Forelimb muscle (tissue), 1 donor: ENCODE results near the gene MAGEA9B. TPM values are rescaled to one million over a fixed set of nuclear protein-coding genes. Genes with fewer than 3 reads are reported as not detected.
"Not testable (repeated sequence)": the region's sequence is repeated elsewhere in the genome, so short reads cannot be mapped to it uniquely, and the experiment has no call there.

Experiments
- DNase-seq: peaks from one replicate; pipeline ENCODE4 v3.0.0-alpha.2; 2013; ENCODE audit warnings: low read depth
- polyA plus RNA-seq: library from polyadenylated mRNA; unstranded; fragments of 120-200 nt; gene quantifications from one replicate; pipeline ENCODE4 v1.2.1, GENCODE V29; 2013; ENCODE audit not compliant: insufficient read length

The MAGEA9B gene, protein sequence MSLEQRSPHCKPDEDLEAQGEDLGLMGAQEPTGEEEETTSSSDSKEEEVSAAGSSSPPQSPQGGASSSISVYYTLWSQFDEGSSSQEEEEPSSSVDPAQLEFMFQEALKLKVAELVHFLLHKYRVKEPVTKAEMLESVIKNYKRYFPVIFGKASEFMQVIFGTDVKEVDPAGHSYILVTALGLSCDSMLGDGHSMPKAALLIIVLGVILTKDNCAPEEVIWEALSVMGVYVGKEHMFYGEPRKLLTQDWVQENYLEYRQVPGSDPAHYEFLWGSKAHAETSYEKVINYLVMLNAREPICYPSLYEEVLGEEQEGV
- not detected for polyA plus RNA-seq

DNA sequence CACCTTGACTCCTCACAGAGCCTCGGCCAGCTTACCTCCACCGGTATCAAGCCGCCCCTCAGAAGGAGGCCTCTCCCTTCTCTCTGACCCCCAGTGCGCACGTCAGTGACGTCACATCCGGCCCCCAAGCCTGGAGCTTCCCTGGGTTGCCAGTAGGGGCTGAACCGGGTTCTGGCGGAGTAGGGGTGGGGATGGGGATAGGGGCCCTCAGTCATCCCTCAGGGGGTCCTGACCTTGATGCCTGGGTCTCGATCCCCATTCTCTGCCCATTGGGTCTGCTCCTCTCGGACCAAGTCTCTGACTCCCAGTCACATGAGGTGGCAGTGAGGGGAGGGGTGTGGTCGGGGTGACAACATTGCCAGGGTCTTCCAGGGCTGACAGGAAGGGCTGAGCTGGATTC is at the start of gene MAGEA9B:
Gene MAGEA9B, minus strand, starts transcription at position 101 of the 400 bp plus-strand sequence. CDS start 4,280 bp downstream, outside the sequence.
- not testable (repeated sequence) for DNase-seq

DNA sequence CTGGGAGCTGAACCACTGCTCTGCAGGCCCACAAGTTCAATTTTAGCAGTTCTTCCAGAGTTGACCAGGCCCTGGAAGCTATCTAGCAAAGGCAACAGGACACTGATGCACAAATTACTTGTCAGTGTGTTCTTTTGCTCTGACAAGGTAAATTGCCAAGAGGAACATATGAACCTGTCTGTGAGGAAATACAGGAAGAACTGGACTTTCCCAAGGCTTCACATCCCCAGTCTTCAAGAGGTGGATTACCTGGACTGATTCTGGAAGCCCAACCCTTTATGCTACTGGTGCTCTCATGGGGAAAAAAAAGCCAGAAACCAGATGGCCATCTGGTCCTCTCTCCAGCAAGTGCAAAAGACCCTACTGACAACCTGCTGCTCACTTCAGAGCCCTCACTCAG is 46.3 kb upstream of the MAGEA9B start:
- DNase-seq: no peak

DNA sequence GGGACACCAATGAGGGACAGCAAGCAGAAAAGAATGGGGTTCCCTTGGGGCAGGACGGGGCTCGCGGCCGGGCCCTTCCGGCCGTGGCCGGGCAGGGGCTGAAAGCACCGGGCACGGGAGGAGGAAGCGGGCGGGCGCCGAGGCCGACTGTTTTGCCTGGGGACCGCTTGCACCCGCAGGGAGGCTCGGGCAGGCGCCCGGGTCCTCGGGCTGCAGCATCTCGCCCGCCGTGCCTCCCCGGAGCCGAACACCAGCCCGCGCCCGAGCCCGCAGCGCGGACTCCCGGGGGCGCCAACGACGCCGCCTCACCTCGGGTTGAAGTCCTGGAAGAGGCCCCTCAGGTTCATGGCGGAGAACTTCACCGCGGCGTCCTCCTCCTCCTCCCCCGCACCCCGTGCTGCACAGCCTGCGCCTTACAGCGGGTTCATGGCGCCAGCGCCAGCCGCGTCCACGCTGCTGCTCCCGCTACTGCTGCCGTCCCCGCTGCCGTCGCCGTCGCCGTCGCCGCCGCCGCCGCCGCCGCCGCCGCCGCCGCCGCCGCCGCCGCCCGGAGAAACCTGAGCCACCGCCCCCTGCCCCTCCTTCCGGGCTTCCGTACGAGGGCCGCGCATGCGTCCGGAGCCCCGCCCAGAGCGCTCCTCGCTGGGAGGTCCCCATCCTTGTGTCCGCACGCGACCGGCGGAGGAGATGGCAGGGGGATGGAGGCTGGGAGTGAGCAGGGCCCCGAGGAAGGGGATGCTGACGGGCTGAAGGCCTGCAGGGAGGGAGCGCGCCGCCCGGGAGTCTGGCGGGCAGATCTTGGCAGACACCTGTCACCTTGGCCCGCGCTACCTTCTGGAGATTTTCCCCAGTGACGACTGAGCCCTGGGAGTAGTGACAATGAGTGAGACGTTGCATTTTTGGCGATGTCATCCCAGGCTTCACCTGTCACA is 44.2 kb upstream of the MAGEA9B start, which contains the start of gene TMEM185A:
Gene TMEM185A, minus strand, starts transcription at position 559 of the 932 bp plus-strand sequence. Its CDS starts 212 bp downstream, at position 347.
- DNase-seq: no peak

DNA sequence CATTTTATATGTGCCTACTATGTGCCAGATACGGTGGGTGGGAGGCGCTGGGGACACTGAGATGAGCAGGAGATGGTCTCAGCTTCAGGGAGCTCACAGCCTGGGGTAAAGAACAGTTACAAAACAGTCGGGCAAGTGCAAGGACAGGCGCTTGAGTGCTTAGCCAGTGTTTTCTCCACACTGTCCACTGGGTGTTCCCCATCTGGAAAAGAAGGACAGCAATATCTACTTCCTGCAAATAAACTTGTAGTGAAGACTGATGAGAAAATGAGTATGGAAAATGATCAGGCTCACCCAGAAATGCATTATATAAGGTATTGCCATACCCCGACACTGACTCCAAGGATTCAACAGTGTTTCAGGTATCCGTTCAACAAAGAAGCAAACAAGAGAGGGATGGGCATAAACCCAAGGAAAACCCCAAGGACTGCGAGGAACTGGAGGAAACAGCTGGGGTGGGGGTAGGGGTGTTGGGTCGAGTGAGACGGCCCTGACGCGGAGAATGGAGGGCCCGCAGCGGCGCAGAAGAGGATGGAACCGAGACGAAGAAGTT is 43.5 kb upstream of the MAGEA9B start:
- no peak for DNase-seq

DNA sequence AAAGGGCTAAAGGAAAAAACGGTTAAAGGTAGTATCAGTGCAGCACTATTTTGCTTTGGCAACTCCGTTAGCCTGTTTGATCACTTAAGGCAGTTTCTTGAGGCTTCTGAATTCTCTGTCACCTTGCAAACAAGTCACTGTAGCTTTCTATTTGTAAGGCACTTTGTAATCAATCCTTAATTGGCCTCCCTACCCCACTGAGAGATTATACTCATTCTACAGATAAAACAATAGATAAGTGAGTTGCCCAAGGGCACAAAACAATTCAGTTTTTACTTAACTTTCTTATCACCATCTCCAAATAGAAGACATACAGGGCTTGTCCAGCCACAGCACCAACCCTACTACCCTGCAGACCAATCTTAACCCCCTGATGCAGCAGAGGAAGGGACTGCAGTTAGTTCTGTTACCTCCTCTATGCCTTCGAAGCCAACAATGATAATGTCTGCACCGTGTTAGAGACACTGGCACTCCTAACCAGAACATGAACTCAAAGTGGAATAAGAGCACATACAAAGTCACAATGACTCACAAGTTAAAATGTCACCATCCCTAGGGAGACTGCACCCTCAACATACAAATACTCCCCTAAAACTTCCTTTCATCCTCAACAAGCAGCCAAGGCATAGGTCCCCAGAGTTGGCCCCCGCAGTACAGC is 42.6 kb upstream of the MAGEA9B start:
- DNase-seq: no peak

DNA sequence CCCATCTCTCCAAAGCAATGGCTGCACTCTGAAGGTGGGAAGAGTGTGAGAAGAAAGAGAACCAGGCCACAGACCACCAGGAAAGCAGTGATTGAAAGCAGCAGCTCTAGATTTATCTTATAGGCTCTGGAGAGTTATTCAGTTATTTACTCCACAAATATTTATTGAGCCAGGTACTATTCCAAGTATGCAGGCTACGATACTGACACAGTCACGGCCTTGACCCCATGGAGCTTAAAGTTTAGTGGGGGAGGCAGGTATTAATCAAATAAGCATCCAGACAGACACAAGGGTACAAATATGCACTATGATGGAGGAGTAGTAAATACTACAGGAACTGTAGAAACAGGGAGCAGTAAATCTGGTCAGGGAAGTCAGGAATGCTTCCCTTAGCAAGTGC is 41.5 kb upstream of the MAGEA9B start:
- DNase-seq: no peak

DNA sequence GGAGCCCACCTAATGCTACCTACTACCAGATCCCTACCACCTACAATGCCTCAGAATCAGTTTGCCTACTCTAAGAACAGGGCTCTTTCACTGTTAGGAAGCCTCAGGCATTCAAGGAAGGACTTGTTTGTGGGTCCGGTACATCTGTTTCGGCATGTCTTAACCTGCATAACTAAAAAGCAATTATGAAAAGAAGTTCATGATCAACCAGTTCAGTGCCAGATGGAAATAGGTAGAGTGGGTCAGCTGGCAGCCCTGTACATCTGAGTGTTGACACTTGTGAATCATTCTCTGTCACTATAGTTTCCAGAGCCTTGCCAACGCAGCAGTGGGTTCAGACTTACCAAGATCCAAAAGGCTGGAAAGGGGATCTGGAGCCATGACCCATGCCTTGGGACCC is 41.0 kb upstream of the MAGEA9B start:
- DNase-seq: no peak

DNA sequence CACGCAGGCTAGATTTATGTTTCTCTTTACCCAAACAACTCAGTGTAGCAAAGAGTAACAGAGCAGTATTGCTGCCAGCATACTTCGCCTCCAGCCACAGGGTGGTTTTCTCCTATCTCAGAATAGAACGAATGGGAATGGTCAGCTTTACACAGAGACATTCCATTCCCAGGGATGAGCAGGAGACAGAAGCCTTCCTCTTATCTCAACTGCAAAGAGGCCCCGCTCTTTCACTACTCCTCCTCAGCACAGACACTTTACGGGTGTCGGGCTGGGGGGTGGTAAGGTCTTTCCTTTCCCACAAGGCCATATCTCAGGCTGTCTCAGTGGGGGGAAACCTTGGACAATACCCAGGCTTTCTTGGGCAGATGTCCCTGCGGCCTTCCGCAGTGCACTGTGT is 39.6 kb upstream of the MAGEA9B start:
- not testable (repeated sequence) for DNase-seq

DNA sequence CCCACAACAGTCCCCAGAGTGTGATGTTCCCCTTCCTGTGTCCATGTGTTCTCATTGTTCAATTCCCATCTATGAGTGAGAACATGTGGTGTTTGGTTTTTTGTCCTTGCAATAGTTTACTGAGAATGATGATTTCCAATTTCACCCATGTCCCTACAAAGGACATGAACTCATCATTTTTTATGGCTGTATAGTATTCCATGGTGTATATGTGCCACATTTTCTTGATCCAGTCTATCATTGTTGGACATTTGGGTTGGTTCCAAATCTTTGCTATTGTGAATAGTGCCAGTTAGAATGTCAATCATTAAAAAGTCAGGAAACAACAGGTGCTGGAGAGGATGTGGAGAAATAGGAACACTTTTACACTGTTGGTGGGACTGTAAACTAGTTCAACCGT is 32.4 kb upstream of the MAGEA9B start:
- DNase-seq: not testable (repeated sequence)

DNA sequence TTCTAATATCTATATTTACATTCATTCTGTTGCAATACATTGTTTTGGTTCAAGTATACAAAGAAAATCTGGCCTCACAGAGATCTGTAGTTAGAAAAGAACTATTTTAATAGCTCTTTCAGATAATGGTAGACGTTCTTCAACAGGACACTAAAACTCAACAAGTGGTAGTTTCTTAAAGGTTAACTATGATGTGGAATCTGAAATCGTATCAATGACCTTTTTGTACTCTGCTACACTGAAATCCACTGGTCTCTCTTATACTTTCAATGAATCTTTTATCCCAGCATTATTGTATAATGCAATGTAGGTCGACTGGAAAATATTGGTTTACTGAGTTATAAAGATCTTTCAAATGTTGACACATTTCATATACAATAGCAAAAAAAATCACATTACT is 31.6 kb upstream of the MAGEA9B start:
- DNase-seq: no peak

DNA sequence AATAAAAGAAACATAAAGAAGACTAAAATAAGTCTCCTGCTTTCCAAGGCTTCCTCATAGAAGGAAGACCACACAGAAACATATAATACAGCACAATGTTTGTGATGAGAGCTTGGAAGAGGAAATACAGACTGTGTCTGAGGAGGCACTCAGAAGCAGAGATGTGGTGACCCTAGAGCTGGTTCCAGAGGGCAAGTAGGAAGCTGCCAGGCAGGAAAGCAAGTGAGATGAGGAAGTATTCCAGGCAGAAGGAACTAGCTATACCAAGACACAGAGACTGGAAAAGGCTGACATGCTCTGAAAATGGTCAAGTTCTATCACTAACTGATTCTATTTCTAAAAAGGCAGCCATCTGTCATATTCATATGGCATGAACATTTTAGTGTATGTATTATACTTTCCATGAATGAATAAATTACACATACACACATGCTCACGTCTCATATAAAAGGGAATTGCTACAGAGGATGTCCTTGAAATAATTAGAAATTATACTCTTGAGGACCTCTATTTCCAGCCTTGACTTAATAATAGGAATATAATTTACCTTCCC is 24.4 kb upstream of the MAGEA9B start:
- DNase-seq: no peak

DNA sequence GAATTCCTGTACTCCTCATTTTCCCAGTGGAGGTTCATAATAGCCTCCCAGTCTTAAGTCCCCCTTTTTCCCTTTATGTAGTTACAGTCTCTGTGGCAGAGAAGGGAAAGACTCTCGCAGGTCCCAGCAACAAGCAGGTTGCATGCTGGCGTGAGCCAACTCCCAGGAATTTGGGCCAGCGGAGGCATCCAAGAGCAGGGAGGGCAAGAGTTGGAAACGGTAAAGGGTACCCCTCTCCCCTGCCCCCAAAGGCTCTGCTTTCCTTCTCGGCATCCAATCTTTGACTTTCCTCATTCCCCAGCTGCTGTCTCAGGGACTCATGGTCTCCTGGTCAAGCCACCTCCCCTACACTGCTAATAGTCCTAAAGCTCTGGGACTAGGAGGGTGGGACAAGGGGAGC is 23.3 kb upstream of the MAGEA9B start:
- no peak for DNase-seq

DNA sequence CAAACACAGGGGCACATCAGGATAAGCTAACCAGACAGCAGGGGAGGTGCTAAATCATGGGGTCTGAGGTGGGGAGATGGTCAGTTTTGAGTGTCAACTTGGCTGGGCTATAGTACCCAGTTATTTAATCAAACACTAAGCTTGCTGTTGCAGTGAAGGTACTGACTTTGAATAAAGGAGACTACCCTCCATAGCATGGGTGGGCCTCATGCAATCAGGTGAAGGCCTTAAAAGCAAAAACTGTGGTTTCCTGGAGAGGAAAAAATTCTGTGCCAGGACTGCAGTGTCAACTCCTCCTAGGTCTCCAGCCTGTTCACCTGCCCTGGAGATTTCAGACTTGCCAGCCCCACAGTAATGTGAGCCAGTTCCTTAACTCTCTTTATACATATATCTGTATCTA is 20.4 kb upstream of the MAGEA9B start:
- DNase-seq: no peak

DNA sequence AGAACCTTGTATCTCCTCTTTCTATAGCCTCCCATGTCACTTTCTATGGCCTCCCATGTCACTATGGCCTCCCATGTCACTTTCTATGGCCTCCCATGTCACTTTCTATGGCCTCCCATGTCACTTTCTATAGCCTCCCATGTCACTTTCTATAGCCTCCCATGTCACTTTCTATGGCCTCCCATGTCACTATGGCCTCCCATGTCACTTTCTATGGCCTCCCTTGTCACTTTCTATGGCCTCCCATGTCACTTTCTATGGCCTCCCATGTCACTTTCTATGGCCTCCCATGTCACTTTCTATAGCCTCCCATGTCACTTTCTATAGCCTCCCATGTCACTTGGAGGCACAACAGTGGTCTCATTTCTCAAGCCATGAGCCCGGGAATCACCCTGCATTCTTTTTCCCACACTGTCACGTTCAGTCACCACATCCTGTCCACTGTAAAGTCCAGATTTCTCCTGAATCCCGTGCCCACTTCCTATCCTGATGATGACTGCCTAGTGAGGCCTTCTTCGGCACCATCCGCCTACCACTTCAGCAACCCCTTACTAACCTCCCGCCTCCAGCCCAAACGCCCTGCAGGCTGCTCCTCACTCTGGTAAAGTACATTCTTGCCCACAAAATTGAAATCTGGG is 18.1 kb upstream of the MAGEA9B start:
- DNase-seq: not testable (repeated sequence)

DNA sequence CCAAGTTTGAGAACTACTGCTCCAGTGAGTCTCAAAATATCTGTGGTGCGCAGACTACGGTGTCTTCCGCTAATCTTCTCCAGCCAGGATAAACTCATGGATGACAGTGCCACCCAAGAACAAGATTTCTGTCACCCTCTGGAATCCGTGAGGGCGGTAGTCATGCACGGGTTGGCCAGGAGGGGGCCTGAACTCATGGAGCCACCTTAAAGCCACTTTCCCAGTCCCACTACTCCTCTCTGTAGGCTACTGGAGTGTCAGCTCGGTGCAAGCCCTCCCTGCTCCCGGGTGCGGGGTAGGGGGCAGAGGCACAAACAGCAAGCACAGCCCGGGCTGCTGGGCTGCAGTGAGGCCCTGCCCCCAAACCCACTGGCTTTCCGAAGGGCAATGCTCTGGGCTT is 11.3 kb upstream of the MAGEA9B start:
- DNase-seq: not testable (repeated sequence)

DNA sequence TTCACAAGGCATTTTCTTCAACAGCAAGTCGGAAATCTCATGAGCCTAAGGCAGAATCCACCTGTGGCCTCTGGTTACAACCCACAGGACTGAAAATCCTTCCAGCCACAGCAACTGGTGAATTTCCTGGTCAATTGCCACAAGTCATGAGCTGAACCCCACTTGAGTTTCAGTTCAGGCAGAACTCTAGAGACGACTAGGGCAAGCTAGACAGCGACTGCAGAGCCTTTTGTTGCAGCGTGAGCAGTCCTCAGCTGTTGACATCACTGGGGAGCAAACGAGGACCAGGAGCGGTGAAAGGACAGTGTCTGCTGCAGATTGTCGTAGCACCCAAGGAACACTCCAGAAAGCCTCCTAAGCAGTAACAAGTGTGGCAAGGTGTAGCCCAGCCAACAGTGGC is 8.7 kb upstream of the MAGEA9B start:
- not testable (repeated sequence) for DNase-seq

DNA sequence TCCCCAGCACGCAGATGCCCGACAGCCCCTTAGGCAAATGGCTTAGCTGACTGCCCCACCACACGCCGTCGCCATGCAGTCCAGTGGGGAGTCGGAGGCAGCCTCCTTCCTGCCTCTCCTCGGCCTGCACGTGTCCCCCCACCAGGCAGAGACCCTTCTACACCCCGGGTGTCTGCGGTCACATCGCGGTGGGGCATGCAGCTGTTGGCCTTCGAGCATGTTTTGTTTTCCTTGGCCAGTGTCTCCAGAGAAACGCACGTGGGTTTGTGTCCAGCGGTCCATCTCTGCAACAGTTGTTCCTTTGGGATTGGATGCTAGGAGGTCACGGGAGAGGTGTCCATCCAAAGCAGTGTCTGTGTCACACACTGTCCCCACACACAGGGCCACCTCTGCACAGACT is 8.0 kb upstream of the MAGEA9B start, which contains the start of gene HSFX2:
Gene HSFX2, minus strand, starts transcription at position 101 of the 400 bp plus-strand sequence. CDS start 614 bp downstream, outside the sequence.
- not testable (repeated sequence) for DNase-seq

DNA sequence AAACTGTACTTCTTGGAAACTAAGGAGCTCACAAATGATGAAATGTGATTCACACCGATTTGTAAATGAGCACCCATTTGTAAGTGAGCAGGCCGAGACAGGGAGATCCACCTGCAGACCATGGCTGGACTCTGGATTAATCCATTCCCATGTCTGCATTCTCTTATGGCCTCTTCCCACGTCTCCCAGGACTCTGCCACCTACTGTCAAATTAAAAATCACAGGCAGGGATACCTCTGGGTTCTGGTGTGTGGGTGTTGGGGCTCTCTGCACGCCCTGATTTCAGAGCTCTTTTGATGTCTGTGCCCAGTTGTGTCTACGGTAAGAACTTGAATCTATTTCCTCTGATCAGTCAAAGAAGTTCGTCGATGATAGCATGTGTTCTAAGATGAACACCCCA is 3.7 kb upstream of the MAGEA9B start:
- DNase-seq: not testable (repeated sequence)

DNA sequence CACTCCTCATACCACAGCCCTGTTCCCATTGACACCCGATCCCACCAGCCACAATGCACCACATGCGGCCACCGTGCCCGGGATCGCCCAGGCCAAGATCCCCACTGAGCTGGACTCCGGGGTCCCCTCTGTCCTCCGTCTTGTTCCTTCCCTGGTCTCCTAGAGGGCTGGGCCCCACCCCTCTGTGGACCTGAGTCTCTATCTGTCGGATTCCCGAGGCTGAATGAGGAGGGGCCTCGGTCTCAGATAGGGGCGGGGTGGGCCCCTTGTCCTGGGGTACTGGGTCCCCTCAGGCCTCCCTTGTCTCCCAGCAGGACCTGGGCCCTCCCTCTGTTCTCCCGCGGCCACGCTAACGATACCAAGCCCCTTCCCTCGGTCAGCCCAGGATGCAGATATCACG is 1.6 kb downstream of the MAGEA9B start:
- not testable (repeated sequence) for DNase-seq

DNA sequence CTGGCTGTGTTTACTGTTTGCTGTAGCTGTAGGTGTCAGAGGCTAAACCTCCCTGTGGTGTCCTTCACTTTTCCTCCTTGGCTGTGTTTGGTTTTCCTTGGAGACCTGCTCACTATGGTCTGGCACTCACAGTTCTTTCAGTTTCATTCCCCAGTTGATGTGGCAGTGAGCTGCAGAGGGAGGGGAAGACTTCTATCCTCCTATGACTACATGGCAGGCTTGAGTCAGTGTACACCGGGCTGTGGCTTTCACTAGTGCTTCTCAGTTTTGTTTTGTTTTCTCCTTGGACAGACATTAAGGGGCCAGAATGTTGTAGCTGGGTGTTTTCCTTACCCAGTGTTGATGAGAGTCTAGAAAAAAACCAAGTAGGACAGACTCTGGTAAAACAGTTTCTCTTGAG is 13.8 kb downstream of the MAGEA9B start:
- DNase-seq: not testable (repeated sequence)

DNA sequence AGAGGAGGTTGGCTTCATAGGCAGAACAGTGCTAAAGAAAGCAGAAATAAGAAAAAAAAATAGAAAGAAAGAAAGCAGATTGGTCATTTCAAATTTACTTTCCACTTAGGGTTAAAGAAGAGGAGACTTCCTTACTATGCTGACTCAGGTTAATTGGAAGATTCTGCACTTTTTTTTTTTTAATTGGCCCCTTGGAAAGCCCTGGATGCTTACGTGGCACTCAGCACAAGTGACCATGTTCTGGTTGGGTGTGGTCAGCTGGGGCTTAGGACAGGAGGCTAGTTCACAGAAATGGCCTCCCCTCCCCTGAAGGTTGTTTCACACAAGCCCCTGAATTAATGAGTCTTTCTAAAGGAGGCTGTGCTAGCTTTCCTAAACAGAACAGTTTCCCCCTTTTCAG is 14.5 kb downstream of the MAGEA9B start:
- no peak for DNase-seq
